CD4-positive, alpha-beta T cell treated with Interferon alpha-2 for 1 hour (primary cell): ENCODE data around the gene NFATC1.

Experiments
- DNase-seq, 2 donors: peaks; one replicate each; pipeline ENCODE4 v3.0.0-alpha.2; 2020 to 2022

Gene NFATC1

GRCh38 chr18:79395761-79396404, at the start of gene NFATC1:
TSS of gene NFATC1 (plus strand) at chr18:79395930. CDS start at chr18:79396225, 295 bp downstream.
- DNase-seq = peak; percentile 82 to 84

DNA sequence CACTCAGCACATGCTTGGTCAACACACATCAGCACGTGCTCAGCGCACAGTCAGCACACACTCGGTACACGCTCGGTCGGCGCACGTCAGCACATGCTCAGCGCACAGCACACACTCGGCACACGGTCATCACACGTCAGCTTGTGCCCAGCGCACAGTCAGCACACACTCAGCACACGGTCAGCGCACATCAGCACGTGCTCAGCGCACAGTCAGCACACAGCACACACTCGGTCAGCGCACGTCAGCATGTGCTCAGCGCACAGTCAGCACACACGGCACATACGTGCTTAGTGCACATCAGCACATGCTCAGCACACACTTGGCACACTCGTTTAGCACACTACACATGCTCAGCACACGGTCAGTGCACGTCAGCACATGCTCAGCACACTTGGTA, 49.7 kb upstream of the NFATC1 start:
- no peak for DNase-seq

DNA sequence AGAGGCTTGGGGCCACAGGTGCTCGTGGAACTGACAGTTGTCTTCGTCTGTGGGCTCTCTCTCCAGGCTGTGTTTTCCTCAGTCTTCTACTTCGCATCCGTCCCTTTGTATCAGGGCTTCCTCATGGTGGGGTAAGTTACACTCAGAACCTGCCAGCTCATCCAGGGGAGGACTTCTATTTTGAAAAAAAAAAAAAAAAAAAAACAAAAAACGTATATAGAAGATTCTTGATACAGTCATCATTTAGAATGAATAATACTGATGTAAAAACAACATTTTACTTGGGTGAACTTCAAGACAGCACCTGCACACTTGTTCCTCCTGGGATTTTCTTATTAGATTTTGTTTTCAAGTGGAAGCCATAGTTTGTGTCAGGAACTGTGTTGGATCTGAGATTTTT, 47.7 kb upstream of the NFATC1 start:
- no peak for DNase-seq

- no peak for DNase-seq
Measured at GRCh38 chr18:79352432-79352831, 43.3 kb upstream of the NFATC1 start.

GRCh38 chr18:79353267-79353666, 42.5 kb upstream of the NFATC1 start:
- DNase-seq = no peak

GRCh38 chr18:79354350-79354749, 41.4 kb upstream of the NFATC1 start:
- no peak for DNase-seq

GRCh38 chr18:79355433-79356335, 40.0 kb upstream of the NFATC1 start:
- no peak for DNase-seq

DNA sequence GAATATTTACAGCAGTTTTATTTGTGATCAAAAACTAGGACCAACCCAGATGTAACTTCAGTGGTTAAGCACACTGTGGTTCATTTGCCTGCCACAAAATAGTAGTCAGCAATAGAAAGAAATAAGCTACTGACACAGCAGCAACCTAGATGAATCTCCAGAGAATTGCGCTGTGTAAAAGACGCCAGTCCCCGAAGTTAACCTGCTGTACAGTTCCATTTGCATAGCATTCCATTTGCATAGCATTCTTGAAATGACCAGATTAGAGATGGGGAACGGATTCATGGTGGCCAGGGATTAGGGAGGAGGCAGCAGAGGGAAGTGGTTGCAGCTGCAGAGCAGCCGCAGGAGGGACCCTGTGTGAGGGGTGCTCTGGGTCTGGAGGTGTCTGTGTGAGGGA, 39.3 kb upstream of the NFATC1 start:
- no peak for DNase-seq

- DNase-seq = no peak
Measured at GRCh38 chr18:79360933-79361332, 34.8 kb upstream of the NFATC1 start.

GRCh38 chr18:79361766-79362522, 33.8 kb upstream of the NFATC1 start:
- no peak for DNase-seq

GRCh38 chr18:79365701-79366100, 30.0 kb upstream of the NFATC1 start:
- no peak for DNase-seq

- no peak for DNase-seq
Measured at GRCh38 chr18:79366177-79367094, 29.3 kb upstream of the NFATC1 start.

DNA sequence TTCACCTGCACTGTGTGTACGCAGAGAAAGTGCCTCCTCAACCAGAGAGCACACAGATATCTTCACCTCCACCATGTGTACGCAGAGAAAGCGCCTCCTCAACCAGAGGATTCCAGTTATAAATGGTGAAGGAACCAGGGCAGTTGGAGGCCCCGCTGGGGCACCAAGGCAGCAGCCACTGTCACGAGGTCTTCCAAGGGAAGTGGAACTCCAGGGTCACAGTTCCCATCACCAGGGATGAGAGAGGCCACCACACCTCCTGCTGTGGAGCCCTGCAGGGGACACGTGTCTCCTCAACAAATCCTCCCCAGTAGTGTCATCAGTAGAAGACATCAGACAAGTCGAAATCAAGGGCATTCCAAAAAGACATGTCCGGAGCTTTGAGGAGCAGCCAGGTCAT, 28.2 kb upstream of the NFATC1 start:
- DNase-seq = no peak

GRCh38 chr18:79367989-79368388, 27.7 kb upstream of the NFATC1 start:
- no peak for DNase-seq

DNA sequence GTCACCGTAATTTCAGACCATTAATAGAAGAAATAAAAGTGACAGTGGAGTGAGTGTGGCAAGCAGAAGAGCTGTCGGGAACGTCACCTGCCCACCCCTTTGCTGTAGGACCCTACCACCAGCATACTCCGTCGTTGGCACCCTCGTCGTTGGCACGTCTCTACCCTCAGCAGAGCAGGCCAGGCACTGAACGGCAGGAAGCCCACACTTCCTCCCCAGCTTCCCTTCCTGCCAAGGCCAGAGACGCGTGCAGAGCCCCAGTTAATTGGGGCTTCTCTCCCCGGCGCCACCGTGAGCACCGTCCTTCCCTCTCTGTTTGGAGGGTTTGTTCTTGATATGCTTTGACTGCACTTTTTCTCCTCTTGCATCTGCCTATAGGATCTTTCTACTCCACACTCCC, 27.0 kb upstream of the NFATC1 start:
- DNase-seq = no peak

GRCh38 chr18:79371561-79372121, 24.1 kb upstream of the NFATC1 start:
- DNase-seq = no peak

DNA sequence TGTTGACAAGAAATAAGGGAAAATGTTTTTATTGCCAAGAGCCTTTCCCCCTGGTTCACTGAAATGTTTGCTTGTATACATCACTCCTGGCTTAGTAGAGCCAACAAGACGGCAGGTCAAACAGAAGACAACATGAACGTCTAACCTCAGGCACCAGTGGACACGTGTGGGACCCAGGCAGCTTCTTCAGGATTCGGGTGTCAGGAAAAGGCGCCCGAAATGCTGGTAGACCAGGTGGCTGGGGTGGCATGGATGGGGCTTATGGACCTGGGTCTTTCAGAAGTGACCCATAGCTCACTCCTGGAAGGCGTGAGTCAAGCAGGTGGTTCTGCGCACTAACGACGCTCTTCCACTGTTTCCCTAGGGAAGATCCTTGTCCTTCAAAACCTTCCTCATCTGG, 23.3 kb upstream of the NFATC1 start:
- no peak for DNase-seq

- no peak for DNase-seq
Measured at GRCh38 chr18:79372991-79373390, 22.7 kb upstream of the NFATC1 start.

- no peak for DNase-seq
Measured at GRCh38 chr18:79373736-79374135, 22.0 kb upstream of the NFATC1 start.

DNA sequence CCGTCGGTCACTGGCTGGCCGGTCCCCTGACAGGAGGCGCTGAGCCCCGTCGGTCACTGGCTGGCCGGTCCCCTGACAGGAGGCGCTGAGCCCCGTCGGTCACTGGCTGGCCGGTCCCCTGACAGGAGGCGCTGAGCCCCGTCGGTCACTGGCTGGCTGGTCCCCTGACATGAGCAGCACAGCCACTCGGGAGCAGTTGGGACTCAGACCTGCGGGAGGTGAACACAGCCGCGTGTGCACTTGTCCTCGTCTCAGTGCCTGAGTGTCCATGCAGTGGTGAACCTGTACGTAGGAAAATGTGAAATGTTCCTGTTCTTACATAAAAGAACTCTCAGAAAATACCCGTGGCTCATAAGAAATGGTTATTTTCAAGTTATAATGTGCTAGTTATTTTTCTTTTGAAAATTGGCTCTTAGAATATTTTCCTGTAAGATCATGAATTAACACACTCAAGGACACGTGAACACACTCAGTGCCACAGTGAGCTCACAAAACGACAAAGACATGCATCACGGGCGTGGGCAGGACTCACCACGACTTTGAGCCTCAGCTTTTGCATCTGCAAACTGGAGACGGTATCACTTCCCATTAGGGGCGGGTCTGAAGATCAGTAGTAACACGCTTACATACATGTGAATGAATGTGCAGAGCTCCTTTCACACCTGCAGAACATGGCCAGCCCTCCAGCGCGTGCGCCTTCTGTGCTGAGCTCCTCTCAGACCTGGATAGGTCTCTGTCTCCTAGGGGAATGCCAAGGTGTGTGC, 21.1 kb upstream of the NFATC1 start:
- peak in 1 of 2 donors; percentile 38 for DNase-seq

DNA sequence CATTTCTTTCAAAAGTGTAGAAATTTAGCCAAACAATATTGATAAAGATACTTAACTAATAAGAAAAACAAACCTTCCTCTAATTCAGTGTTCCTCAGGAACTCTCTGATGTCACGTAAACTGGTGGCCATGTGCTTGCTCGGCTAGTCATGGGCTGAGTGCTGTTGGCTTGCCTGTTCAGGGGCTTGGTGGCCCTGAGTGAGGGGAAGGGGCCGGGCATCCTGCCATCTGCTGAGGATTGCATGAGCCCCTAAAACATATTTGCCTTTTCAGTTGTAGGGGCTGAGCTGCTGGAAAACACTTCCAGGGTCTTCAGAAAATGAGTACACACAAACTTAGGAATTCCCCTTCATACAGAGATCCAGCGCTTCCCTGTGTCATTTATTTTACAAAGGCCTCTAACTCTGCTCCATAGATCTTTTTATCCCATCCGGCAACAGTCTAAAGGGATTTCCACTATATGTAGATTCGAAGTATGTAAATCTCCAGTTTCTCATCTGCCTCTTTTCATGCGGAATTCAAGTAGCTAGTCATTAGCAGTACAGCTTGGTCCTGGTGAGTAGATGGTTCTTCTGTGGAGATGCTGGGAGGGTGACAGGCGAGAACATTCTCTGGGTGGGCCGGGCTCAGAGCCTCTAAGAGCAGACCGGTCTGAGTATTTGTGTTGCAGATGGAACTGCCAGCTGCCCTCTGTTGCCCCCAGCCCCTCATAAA, 20.1 kb upstream of the NFATC1 start:
- DNase-seq = no peak
